Thyroid gland (tissue), 4 donors: ENCODE results near the gene SCD5.

Experiments used
- POLR2A ChIP-seq, 2 donors: fragments of 450-650 bp; IDR thresholded peaks; one replicate each; pipeline ENCODE4 v1.6.1; 2017; ENCODE audit warnings: antibody characterized with exemption in 2 of 2, mild to moderate bottlenecking in 2 of 2, moderate library complexity in 1 of 2
- TF ChIP-seq, protein P1 (sequence below), 6 experiments: fragments of 200-600 bp in 3 of 6; fragments of 450-650 bp in 3 of 6; sonication (generic) in 3 of 6; IDR thresholded peaks; one replicate each; pipeline ENCODE4 v1.5.1; 2016 to 2019; ENCODE audit warnings: antibody characterized with exemption in 6 of 6, mild to moderate bottlenecking in 2 of 6, inconsistent platforms in 1 of 6, moderate library complexity in 1 of 6

DNA sequence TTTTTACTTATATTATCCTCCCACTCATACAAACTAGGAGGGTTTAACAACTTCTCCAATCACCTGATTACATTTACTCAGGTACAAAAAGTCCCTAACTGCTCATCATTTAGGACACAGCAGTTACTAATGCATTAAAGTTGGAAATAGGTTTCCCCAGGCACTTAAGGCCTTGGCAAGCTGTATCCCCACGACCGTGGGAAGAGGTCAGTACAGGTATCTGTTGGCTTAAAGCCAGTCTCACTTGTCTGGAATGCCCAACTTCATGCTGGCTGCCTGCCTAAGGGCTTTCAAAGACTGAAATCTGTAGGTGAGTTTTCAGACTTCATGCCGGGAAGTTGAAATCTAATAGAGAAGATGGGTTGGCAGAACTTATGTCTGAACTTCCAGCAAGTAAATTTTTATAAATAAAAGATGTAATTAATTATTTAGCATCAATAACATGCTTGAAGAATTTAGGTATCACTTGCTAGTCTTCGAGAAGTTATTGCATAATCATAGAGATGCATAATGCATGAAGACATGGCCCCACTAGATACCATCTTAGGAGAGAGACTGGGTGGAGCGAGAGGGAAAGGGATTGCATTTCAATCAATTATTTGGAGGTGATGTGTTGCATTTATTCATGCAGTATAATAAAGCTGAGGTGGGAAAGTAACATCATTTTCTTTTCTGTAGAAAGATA, 54.2 kb downstream of the SCD5 start:
- TF ChIP-seq, protein P1, sequence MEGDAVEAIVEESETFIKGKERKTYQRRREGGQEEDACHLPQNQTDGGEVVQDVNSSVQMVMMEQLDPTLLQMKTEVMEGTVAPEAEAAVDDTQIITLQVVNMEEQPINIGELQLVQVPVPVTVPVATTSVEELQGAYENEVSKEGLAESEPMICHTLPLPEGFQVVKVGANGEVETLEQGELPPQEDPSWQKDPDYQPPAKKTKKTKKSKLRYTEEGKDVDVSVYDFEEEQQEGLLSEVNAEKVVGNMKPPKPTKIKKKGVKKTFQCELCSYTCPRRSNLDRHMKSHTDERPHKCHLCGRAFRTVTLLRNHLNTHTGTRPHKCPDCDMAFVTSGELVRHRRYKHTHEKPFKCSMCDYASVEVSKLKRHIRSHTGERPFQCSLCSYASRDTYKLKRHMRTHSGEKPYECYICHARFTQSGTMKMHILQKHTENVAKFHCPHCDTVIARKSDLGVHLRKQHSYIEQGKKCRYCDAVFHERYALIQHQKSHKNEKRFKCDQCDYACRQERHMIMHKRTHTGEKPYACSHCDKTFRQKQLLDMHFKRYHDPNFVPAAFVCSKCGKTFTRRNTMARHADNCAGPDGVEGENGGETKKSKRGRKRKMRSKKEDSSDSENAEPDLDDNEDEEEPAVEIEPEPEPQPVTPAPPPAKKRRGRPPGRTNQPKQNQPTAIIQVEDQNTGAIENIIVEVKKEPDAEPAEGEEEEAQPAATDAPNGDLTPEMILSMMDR (IDR thresholded peaks at IDR 0.05) = no peak
- no peak for TF ChIP-seq POLR2A (IDR thresholded peaks at IDR 0.05)
